ENCODE measurements around the gene MMP14. TPM values are rescaled to one million over a fixed set of nuclear protein-coding genes. Genes with fewer than 3 reads are reported as not detected.

The MMP14 gene
- total and polyA plus RNA-seq, 2 of the 13 experiments (the other 11 are each of a cell fraction or from before 2014, with no cell fraction given) = 5.2 to 9.8 TPM

DNA sequence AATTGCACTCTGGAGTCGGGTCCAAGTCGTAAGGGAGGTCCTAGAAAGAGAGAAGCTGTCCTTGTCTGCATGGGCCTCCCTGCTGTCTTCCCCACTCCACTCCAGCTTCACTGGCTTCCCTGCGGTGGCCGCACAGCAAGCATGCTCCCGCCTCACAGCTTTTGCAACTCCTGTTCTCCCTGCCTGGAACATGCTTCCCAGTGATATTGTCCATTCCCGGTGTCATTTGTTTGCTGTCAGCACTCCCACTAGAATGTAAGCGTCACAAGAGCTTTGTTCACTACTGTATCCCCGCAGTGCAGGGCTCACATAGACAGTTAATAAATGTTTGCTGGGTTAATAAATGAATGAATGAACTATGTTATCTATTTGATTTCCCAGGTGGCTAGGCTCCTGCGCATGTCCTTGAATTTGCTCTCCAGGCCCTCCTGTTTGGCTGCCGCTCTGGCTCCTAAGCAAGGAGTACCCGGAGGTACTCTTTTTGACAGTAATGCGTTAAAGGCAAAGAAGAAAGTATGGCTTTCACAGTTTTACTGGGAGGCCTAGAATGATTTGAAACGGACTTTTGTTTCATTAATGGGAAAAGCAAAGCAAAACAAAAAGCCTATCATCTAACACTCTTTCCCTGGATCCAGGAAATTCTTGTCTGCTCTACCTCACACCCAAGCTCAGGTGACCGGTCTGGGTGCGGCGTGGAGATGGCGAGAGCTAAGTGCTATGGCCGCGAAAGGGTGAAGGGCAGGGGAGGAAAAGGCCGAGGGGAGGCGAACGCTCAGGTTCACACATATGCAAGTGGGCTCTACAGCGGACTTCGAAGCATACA, 15.0 kb upstream of the MMP14 start (continued):
- TF ChIP-seq EHMT2 (IDR thresholded peaks at IDR 0.05; ENCODE audit: borderline replicate concordance, low read depth, low read length) (peak; percentile 33; the same call in 1 of the 2 replicates), UBTF (CRISPR knock-in tag; IDR thresholded peaks at IDR 0.05) (peak; percentile 49; the same call in 1 of the 2 replicates), MEIS1 (CRISPR knock-in tag; IDR thresholded peaks at IDR 0.05; ENCODE audit: borderline replicate concordance) (peak; percentile 84; the same call in 1 of the 2 replicates), ZNF598 (CRISPR knock-in tag; IDR thresholded peaks at IDR 0.05; ENCODE audit: borderline replicate concordance) (peak; percentile 84; the same call in 1 of the 2 replicates), MXD3 (CRISPR knock-in tag; IDR thresholded peaks at IDR 0.05) (peak; percentile 92), SMC3 (IDR thresholded peaks at IDR 0.05; ENCODE audit: low read length) (no peak), HES4 (CRISPR knock-in tag; IDR thresholded peaks at IDR 0.05; ENCODE audit: borderline replicate concordance) (peak; percentile 83), ZBTB8A (CRISPR knock-in tag; IDR thresholded peaks at IDR 0.05; ENCODE audit: borderline replicate concordance, low read depth) (peak; percentile 92; the same call in 1 of the 2 replicates), KDM1A (CRISPR knock-in tag; IDR thresholded peaks at IDR 0.05) (peak; percentile 86), ZNF816 (CRISPR knock-in tag; IDR thresholded peaks at IDR 0.05; ENCODE audit: borderline replicate concordance) (no peak), KIAA2018 (CRISPR knock-in tag; IDR thresholded peaks at IDR 0.05; ENCODE audit: borderline replicate concordance) (peak; percentile 92; the same call in 1 of the 2 replicates), FOXC1 (CRISPR knock-in tag; IDR thresholded peaks at IDR 0.05; ENCODE audit: borderline replicate concordance) (peak; percentile 95), ZNF430 (CRISPR knock-in tag; IDR thresholded peaks at IDR 0.05) (peak; percentile 79; the same call in 1 of the 2 replicates), NR0B2 (CRISPR knock-in tag; IDR thresholded peaks at IDR 0.05) (peak; percentile 80), ZNF235 (CRISPR knock-in tag; IDR thresholded peaks at IDR 0.05; ENCODE audit: borderline replicate concordance) (peak; percentile 50; the same call in 1 of the 2 replicates), ZNF839 (CRISPR knock-in tag; IDR thresholded peaks at IDR 0.05; ENCODE audit: borderline replicate concordance) (peak; percentile 92; the same call in 1 of the 2 replicates)
